GM18870 (cell line): ENCODE results near the gene KIF7.

Experiments
- ATAC-seq: cut with Tn5 transposase; IDR thresholded peaks from one replicate; pipeline ENCODE4 v1.9.1; 2021; ENCODE audit warnings: moderate library complexity; ENCODE audit not compliant: unreplicated experiment

Gene KIF7

GRCh38 chr15:89671687-89672086 is 16.4 kb upstream of the KIF7 start:
- no peak for ATAC-seq

GRCh38 chr15:89670971-89671560 is 15.8 kb upstream of the KIF7 start:
- ATAC-seq = no peak

GRCh38 chr15:89669941-89670340 is 14.7 kb upstream of the KIF7 start:
- no peak for ATAC-seq

GRCh38 chr15:89669309-89669865 is 14.1 kb upstream of the KIF7 start:
- no peak for ATAC-seq

GRCh38 chr15:89668171-89668570 is 12.9 kb upstream of the KIF7 start:
- no peak for ATAC-seq

- ATAC-seq = no peak
Measured at GRCh38 chr15:89667706-89667960, 12.4 kb upstream of the KIF7 start.

GRCh38 chr15:89666858-89667705 is 11.8 kb upstream of the KIF7 start:
- no peak for ATAC-seq

GRCh38 chr15:89666184-89666857 is 11.1 kb upstream of the KIF7 start:
- ATAC-seq = no peak

- ATAC-seq = no peak
Measured at GRCh38 chr15:89665449-89666181, 10.3 kb upstream of the KIF7 start.

- ATAC-seq = no peak
Measured at GRCh38 chr15:89664441-89665350, 9.4 kb upstream of the KIF7 start.

- ATAC-seq = no peak
Measured at GRCh38 chr15:89662893-89663626, 7.8 kb upstream of the KIF7 start.

- ATAC-seq = no peak
Measured at GRCh38 chr15:89660556-89660955, 5.3 kb upstream of the KIF7 start.

- ATAC-seq = no peak
Measured at GRCh38 chr15:89659295-89659694, 4.0 kb upstream of the KIF7 start.

- ATAC-seq = no peak
Measured at GRCh38 chr15:89657686-89658200, 2.5 kb upstream of the KIF7 start.

GRCh38 chr15:89656116-89656815 is 999 bp upstream of the KIF7 start:
- ATAC-seq = no peak

GRCh38 chr15:89654301-89654761 is 936 bp downstream of the KIF7 start:
- no peak for ATAC-seq

GRCh38 chr15:89653578-89653977 is 1.7 kb downstream of the KIF7 start:
- ATAC-seq = no peak

GRCh38 chr15:89652666-89653065 is 2.6 kb downstream of the KIF7 start:
- ATAC-seq = no peak

- ATAC-seq = no peak
Measured at GRCh38 chr15:89652131-89652530, 3.1 kb downstream of the KIF7 start.
